ENCODE results near the gene LRRC34. TPM values are rescaled to one million over a fixed set of nuclear protein-coding genes. Genes with fewer than 3 reads are reported as not detected.
A peak's percentile ranks its signal among the peaks of the same experiment; 100 is the strongest.

The LRRC34 gene
- total and polyA plus RNA-seq, 12 donors = 0.66 to 4.4 (median 1.6) TPM

DNA sequence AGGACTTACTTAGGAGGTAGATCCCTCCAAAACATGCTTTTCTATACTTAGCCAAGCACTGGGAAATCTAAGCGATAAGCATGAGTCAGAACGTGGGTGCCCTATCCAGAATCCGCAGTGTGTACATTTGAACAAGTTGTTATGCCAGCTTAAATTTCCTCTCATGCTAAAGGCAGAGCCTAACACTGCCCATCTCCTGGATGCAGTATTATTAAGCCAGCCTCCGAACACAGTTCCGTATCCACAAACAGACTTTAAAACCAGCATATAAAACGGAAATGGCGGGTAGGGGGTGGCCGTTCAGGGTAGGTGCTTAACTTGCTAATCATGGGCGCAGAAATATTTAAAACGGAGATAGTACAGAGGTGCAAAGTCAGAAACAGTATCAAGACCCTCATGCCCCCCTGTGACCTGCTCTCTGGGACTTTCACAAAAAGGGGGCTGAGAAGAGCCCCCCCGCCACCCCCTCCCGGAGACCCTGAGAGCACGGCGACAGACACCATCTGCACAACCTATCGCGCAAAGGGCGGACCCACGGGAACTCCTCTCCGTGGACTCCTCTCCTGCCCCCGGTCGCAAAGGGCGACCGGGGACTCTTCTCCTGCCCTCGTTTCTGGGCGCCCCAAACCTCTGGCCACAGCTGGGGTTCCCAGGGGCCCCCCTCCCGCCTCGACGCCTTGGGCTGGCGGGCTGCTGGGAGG lies 923 bp downstream of the LRRC34 start:
- no peaks in the 10 kb centered on the region for H3K27me3 ChIP-seq
- H3K36me3 ChIP-seq = peaks cover 0 to 6% (median 0%) of the 10 kb centered on the region in 9 donors
- DNase-seq (no peak), ATAC-seq (peak; percentile 32 to 78 (median 54))
- intact Hi-C loops (cut with DNase I) = no loop called here
- peak overlapping the region; percentile 33 to 77 (median 63) for H3K4me3 ChIP-seq
- H3K9me3 ChIP-seq = peaks cover 0 to 17% (median 4%) of the 10 kb centered on the region in 11 donors
- TF ChIP-seq, protein P1, sequence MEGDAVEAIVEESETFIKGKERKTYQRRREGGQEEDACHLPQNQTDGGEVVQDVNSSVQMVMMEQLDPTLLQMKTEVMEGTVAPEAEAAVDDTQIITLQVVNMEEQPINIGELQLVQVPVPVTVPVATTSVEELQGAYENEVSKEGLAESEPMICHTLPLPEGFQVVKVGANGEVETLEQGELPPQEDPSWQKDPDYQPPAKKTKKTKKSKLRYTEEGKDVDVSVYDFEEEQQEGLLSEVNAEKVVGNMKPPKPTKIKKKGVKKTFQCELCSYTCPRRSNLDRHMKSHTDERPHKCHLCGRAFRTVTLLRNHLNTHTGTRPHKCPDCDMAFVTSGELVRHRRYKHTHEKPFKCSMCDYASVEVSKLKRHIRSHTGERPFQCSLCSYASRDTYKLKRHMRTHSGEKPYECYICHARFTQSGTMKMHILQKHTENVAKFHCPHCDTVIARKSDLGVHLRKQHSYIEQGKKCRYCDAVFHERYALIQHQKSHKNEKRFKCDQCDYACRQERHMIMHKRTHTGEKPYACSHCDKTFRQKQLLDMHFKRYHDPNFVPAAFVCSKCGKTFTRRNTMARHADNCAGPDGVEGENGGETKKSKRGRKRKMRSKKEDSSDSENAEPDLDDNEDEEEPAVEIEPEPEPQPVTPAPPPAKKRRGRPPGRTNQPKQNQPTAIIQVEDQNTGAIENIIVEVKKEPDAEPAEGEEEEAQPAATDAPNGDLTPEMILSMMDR (IDR thresholded peaks at IDR 0.05) = no peak
- peak overlapping the region; percentile 7 to 86 (median 74) for H3K27ac ChIP-seq
- WGBS, 2 donors = 3 to 4% methylated on average over 29 of the region's 29 CpGs
- H3K4me1 ChIP-seq = peaks cover 0 to 29% (median 12%) of the 10 kb centered on the region in 9 donors

DNA sequence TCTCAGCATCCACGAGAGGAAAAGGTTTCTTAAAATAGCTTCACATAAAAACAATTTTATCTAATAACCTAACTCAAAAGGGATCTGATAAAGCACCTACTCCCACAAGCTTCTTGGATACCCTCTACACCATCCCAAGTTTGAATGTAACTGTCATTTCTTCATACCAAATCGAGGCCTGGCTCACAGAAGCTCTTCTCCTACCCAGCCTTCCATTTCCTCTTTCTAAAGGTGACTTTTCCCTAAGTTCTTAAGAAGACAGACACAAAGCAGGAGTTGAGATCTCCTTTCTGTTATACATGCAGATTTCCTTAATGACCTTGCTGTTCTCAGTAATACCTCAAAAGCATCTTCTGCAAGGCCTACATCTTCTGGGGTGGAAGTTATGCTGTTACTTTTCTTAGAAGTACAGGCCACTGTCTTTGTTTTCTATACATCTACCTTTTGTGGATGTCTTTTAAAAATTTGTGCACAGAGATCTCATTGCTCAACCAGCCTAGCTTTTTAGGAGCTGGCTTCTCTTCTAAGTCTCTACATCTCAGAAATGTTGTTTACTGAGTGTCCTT lies 3.4 kb downstream of the LRRC34 start:
- no peaks in the 10 kb centered on the region for H3K27me3 ChIP-seq
- no peaks in the 10 kb centered on the region for H3K9me3 ChIP-seq
- no peak overlapping the region for H3K27ac ChIP-seq
- intact Hi-C loops (cut with DNase I) = no loop called here
- H3K4me1 ChIP-seq = peaks cover 0 to 29% (median 12%) of the 10 kb centered on the region in 9 donors
- 34 to 43% methylated on average over 2 of the region's 2 CpGs for WGBS, 2 donors
- ATAC-seq (no peak), DNase-seq (no peak)
- no peak overlapping the region for H3K4me3 ChIP-seq
- H3K36me3 ChIP-seq = peaks cover 0 to 11% (median 0%) of the 10 kb centered on the region in 9 donors
- TF ChIP-seq, protein P1 (IDR thresholded peaks at IDR 0.05) = no peak

DNA sequence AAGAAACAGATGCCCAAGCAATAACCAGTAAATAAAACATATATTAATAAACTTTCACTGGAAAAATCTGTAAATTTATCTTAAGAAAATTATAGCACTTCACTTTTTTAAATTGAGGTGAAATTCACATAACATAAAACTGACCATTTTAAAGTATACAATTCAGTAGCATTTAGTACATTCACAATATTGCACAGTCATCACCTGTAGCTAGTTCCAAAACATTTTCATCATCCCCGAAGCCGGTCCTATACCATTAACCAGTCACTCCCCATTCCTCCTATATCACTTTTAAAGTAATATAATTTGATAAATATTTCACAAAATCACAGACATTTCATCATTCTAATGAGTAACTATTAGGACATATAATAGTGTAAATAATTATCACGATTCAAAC lies 8.0 kb downstream of the LRRC34 start:
- no peak for ATAC-seq
- Histone ChIP-seq H3K9me3 (no peaks in the 10 kb centered on the region), H3K4me3 (no peak overlapping the region), H3K36me3 (peaks cover 0 to 34% (median 0%) of the 10 kb centered on the region in 9 donors), H3K27me3 (no peaks in the 10 kb centered on the region), H3K27ac (no peak overlapping the region), H3K4me1 (no peaks in the 10 kb centered on the region)
- TF ChIP-seq, protein P1 (IDR thresholded peaks at IDR 0.05) = no peak
- DNase-seq = no peak
- intact Hi-C loops (cut with DNase I) = no loop called here
- 90 to 94% methylated on average over 3 of the region's 3 CpGs for WGBS, 2 donors

DNA sequence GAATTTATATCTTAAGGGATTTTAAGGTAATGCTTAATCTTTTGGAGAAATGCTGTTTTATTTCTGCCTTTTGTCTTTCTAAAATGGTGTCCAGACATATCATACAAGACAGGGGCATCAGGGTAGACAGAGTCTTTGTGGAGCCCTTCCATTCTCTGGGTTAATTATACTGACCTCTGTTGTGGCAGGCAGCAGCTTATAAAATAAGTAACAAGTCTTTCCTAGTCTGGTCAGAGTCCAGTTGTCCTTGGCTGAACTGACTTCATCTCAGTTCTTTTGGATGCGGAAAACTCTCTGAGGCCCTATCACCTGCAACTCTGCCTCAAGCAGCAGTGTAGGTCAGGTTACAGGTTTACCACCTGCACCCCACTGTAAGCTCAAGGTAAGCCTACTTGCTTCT lies 20.3 kb downstream of the LRRC34 start:
- Histone ChIP-seq H3K27me3 (no peaks in the 10 kb centered on the region), H3K4me1 (no peaks in the 10 kb centered on the region), H3K9me3 (no peaks in the 10 kb centered on the region), H3K27ac (no peak overlapping the region), H3K36me3 (peaks cover 0 to 70% (median 11%) of the 10 kb centered on the region in 9 donors), H3K4me3 (no peak overlapping the region)
- DNase-seq (no peak), ATAC-seq (peak in 3 of 8 donors; percentile 37 to 49 (median 45))
- WGBS, 2 donors = 87 to 100% methylated on average over 1 of the region's 1 CpG
- TF ChIP-seq, protein P1 (IDR thresholded peaks at IDR 0.05) = no peak
- intact Hi-C loops (cut with DNase I) = no loop called here

Measured in heart right ventricle (tissue), 16 donors.